Measurements from ENCODE around the gene LCN2.

DNA sequence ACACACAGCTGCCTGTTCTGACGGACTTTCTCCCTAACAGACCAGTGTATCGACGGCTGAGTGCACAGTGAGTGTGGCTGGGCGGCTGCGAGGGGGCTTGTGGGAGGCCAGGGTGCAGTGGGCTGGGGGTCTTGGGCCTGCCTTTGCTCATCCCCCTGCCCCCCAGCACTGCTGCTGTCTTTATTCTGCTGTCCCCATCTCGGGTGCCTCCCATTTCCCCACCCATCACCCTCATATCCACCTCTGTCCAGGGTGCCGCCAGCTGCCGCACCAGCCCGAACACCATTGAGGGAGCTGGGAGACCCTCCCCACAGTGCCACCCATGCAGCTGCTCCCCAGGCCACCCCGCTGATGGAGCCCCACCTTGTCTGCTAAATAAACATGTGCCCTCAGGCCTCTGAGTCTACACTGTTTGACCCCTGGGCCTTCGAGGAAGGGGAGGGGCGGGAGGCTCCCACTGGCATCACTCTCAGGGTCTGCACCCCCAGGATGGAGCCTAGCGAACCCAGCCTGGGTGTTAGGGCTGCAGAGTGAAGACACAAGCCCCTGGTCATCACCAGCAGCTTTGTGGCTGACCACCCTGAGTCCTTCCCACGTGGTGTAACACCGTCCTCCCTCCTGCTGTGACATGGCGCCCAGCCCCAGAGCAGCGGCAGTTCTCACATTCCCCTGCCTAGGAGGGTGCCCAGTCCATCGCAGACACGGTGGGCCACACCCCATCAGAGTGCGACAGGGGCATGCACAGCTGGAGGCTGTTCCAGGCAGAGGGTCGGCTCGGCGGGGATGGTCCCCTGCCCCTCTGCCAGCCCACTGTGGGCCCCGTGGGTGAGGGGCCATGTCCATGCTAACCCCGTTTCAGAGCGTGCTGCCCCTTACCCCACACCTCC is 4.0 kb downstream of the LCN2 start:
- TF ChIP-seq ZNF274 (IDR thresholded peaks at IDR 0.05; ENCODE audit: low read depth, low read length) (no peak), YY1 (IDR thresholded peaks at IDR 0.05; ENCODE audit: insufficient read depth, insufficient read length) (no peak)
